Measurements from ENCODE around the gene CAMTA1. TPM values are rescaled to one million over a fixed set of nuclear protein-coding genes. Genes with fewer than 3 reads are reported as not detected.

CAMTA1 gene
- polyA plus RNA-seq, 1 donor from 2014 or later = 162 TPM

- H4K20me1 ChIP-seq (ENCODE audit: insufficient read depth) = no peaks in the 10 kb centered on the region
- H3K4me3 ChIP-seq (ENCODE audit: low read length) = no peak overlapping the region
- H2AFZ ChIP-seq (ENCODE audit: low read depth, low read length) = no peak overlapping the region
- H3K9me3 ChIP-seq (ENCODE audit: low read length) = no peaks in the 10 kb centered on the region
- H3K79me2 ChIP-seq (replicated peaks; ENCODE audit: insufficient read depth, low read length) = no peaks in the 10 kb centered on the region
- TF ChIP-seq SMC3 (conservative IDR thresholded peaks at IDR 0.05; ENCODE audit: poor library complexity) (no peak), EP300 (conservative IDR thresholded peaks at IDR 0.05; ENCODE audit: poor library complexity, severe bottlenecking) (no peak), POLR2AphosphoS5 (IDR thresholded peaks at IDR 0.05) (no peak), MXI1 (conservative IDR thresholded peaks at IDR 0.05; ENCODE audit: poor library complexity, severe bottlenecking) (no peak), RAD21 (conservative IDR thresholded peaks at IDR 0.05) (no peak), TAF1 (IDR thresholded peaks at IDR 0.05; ENCODE audit: low read depth) (no peak), EZH2 (IDR thresholded peaks at IDR 0.05; ENCODE audit: borderline replicate concordance, insufficient read depth, low read length, poor library complexity, severe bottlenecking) (no peak)
- TF ChIP-seq, protein P1, sequence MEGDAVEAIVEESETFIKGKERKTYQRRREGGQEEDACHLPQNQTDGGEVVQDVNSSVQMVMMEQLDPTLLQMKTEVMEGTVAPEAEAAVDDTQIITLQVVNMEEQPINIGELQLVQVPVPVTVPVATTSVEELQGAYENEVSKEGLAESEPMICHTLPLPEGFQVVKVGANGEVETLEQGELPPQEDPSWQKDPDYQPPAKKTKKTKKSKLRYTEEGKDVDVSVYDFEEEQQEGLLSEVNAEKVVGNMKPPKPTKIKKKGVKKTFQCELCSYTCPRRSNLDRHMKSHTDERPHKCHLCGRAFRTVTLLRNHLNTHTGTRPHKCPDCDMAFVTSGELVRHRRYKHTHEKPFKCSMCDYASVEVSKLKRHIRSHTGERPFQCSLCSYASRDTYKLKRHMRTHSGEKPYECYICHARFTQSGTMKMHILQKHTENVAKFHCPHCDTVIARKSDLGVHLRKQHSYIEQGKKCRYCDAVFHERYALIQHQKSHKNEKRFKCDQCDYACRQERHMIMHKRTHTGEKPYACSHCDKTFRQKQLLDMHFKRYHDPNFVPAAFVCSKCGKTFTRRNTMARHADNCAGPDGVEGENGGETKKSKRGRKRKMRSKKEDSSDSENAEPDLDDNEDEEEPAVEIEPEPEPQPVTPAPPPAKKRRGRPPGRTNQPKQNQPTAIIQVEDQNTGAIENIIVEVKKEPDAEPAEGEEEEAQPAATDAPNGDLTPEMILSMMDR (IDR thresholded peaks at IDR 0.05; ENCODE audit: poor library complexity, severe bottlenecking) = no peak
- TF ChIP-seq, protein P2, sequence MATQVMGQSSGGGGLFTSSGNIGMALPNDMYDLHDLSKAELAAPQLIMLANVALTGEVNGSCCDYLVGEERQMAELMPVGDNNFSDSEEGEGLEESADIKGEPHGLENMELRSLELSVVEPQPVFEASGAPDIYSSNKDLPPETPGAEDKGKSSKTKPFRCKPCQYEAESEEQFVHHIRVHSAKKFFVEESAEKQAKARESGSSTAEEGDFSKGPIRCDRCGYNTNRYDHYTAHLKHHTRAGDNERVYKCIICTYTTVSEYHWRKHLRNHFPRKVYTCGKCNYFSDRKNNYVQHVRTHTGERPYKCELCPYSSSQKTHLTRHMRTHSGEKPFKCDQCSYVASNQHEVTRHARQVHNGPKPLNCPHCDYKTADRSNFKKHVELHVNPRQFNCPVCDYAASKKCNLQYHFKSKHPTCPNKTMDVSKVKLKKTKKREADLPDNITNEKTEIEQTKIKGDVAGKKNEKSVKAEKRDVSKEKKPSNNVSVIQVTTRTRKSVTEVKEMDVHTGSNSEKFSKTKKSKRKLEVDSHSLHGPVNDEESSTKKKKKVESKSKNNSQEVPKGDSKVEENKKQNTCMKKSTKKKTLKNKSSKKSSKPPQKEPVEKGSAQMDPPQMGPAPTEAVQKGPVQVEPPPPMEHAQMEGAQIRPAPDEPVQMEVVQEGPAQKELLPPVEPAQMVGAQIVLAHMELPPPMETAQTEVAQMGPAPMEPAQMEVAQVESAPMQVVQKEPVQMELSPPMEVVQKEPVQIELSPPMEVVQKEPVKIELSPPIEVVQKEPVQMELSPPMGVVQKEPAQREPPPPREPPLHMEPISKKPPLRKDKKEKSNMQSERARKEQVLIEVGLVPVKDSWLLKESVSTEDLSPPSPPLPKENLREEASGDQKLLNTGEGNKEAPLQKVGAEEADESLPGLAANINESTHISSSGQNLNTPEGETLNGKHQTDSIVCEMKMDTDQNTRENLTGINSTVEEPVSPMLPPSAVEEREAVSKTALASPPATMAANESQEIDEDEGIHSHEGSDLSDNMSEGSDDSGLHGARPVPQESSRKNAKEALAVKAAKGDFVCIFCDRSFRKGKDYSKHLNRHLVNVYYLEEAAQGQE (IDR thresholded peaks at IDR 0.05; ENCODE audit: borderline replicate concordance) = no peak
- H3F3A ChIP-seq (ENCODE audit: insufficient read depth, low read length, poor library complexity, severe bottlenecking) = no peaks in the 10 kb centered on the region
- no peaks in the 10 kb centered on the region for H3K36me3 ChIP-seq (ENCODE audit: insufficient read depth, low read length)
- H3K9me2 ChIP-seq (ENCODE audit: insufficient read depth, low read length) = no peaks in the 10 kb centered on the region
- no peak overlapping the region for H3K4me2 ChIP-seq (ENCODE audit: low read length)
- no peak overlapping the region for H3K27ac ChIP-seq (ENCODE audit: low read length)
- no peak overlapping the region for H3K9ac ChIP-seq (ENCODE audit: low read length)
- H3K27me3 ChIP-seq (ENCODE audit: insufficient read depth, low read depth, low read length) = no peaks in the 10 kb centered on the region
Observed at GRCh38 chr1:7614576-7615074, 829.4 kb downstream of the CAMTA1 start.

- Histone ChIP-seq H3K27ac (ENCODE audit: low read length) (no peak overlapping the region), H2AFZ (ENCODE audit: low read depth, low read length) (no peak overlapping the region), H3K9me3 (ENCODE audit: low read length) (no peaks in the 10 kb centered on the region), H3F3A (ENCODE audit: insufficient read depth, low read length, poor library complexity, severe bottlenecking) (no peaks in the 10 kb centered on the region), H4K20me1 (ENCODE audit: insufficient read depth) (no peaks in the 10 kb centered on the region), H3K9me2 (ENCODE audit: insufficient read depth, low read length) (no peaks in the 10 kb centered on the region), H3K79me2 (replicated peaks; ENCODE audit: insufficient read depth, low read length) (no peaks in the 10 kb centered on the region), H3K4me3 (ENCODE audit: low read length) (no peak overlapping the region), H3K9ac (ENCODE audit: low read length) (no peak overlapping the region), H3K27me3 (ENCODE audit: insufficient read depth, low read depth, low read length) (no peaks in the 10 kb centered on the region), H3K36me3 (ENCODE audit: insufficient read depth, low read length) (no peaks in the 10 kb centered on the region), H3K4me2 (ENCODE audit: low read length) (no peak overlapping the region)
- no peak for TF ChIP-seq RAD21 (conservative IDR thresholded peaks at IDR 0.05)
- TF ChIP-seq MXI1 (conservative IDR thresholded peaks at IDR 0.05; ENCODE audit: poor library complexity, severe bottlenecking) = no peak
Observed at GRCh38 chr1:7615138-7615537, 829.9 kb downstream of the CAMTA1 start.

Measured in neural cell (in vitro differentiated cells).